ENCODE results near the gene CCNY. TPM values are rescaled to one million over a fixed set of nuclear protein-coding genes. Genes with fewer than 3 reads are reported as not detected.
"Not testable (repeated sequence)": the region's sequence is repeated elsewhere in the genome, so short reads cannot be mapped to it uniquely, and the experiment has no call there.

Gene CCNY
- total RNA-seq, 2 experiments from 2014 or later: 31.2 to 32.1 TPM

DNA sequence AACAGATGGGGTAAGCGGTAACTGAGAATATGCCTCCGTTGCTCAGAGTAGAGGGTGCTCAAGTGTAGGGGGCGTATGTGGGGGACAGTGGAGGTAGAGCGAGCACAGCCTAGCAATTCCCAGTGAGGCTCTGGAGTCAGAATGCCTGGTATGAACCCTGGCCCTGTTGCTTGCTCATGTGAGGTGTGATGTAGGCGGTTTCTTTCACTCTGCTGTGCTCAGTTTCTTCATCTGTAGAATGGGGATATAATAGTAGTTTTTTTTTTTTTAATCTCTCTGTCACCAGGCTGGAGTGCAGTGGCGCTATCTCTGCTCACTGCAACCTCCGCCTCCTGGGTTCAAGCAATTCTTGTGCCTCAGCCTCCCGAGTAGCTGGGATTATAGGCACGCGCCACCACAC, 82.3 kb downstream of the CCNY start:
- H3K27ac Mint-ChIP-seq; DNase-seq; H3K4me3 Mint-ChIP-seq; intact Hi-C loops (cut with micrococcal nuclease); H3K36me3 Mint-ChIP-seq (ENCODE audit: low read depth); CTCF ChIA-PET; H3K9me3 Mint-ChIP-seq; H3K27me3 Mint-ChIP-seq (ENCODE audit: low read depth): not testable (repeated sequence)
- peaks cover 48% of the 10 kb centered on the region for H3K4me1 Mint-ChIP-seq (ENCODE audit: low read depth)

DNA sequence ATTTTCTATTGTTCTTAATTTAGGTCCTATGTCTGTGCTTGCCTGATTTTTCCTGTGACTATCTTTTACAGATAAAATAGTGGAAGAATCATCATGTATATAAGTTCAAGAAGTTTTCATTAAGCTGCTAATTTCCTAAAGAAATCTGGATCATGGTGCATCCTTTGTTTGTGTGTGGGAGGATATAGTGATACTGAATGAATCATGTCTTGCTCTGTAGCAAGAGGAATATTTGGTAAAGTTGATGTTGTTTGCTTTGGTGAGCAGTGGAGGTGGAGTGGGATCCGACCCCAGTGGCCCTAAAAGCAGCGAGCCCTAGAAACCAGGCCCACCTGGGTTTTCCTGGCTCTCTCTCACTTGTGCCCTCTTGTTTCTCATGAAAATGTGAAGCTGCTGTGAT, 83.7 kb downstream of the CCNY start:
- Mint-ChIP-seq H3K27ac (no peak overlapping the region), H3K4me1 (ENCODE audit: low read depth) (peaks cover 51% of the 10 kb centered on the region), H3K4me3 (no peak overlapping the region), H3K9me3 (no peaks in the 10 kb centered on the region), H3K36me3 (ENCODE audit: low read depth) (no peaks in the 10 kb centered on the region), H3K27me3 (ENCODE audit: low read depth) (no peaks in the 10 kb centered on the region)
- intact Hi-C loops (cut with micrococcal nuclease): no loop called here
- CTCF ChIA-PET: interaction anchor here (0.6 kb wide), 1 partner anchor 17 kb away, joined by 3 read pairs; no protein-coding TSS in a partner anchor
- no peak for DNase-seq

DNA sequence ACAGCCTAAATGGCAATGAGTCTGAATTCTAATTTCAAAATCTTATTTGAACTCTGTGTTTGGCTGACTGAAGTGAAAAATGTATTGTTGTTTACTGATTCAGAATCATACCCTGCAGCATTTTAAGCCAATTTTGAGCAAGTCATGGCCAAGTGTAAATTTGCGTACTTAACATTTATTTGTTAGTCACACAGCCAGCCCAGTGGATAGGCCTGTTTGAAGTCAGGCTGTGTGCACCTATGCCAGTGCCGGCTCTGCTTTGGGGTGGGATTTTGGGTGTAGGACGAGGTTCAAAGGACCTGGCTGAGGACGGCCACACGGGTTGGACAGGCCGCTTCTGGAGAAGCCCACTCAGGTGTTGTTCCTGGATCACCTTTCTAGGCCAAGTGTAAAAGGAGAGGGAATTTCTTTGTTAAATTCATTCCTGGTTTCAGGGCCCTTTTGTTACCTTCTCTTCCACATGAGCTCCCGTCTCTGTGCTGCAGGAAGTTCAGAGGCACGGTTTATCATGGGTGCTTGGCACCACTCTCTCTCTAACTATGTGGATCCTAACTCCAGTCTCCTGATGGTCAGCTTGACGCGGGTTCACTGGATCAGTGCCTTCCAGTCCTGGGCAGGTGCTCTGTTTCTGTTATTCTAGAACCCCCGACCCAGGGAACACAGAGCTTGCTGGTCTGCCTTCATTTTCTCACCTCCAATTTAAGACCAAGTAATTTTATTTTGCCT, 84.7 kb downstream of the CCNY start:
- CTCF ChIA-PET: interaction anchor here (0.6 to 0.8 kb wide), 2 partner anchors 9 to 18 kb away, joined by 3 read pairs; no protein-coding TSS in a partner anchor
- Mint-ChIP-seq H3K9me3 (no peaks in the 10 kb centered on the region), H3K4me3 (no peak overlapping the region), H3K27me3 (ENCODE audit: low read depth) (no peaks in the 10 kb centered on the region), H3K27ac (no peak overlapping the region), H3K36me3 (ENCODE audit: low read depth) (no peaks in the 10 kb centered on the region), H3K4me1 (ENCODE audit: low read depth) (peaks cover 59% of the 10 kb centered on the region)
- intact Hi-C loops (cut with micrococcal nuclease): no loop called here
- DNase-seq: no peak

DNA sequence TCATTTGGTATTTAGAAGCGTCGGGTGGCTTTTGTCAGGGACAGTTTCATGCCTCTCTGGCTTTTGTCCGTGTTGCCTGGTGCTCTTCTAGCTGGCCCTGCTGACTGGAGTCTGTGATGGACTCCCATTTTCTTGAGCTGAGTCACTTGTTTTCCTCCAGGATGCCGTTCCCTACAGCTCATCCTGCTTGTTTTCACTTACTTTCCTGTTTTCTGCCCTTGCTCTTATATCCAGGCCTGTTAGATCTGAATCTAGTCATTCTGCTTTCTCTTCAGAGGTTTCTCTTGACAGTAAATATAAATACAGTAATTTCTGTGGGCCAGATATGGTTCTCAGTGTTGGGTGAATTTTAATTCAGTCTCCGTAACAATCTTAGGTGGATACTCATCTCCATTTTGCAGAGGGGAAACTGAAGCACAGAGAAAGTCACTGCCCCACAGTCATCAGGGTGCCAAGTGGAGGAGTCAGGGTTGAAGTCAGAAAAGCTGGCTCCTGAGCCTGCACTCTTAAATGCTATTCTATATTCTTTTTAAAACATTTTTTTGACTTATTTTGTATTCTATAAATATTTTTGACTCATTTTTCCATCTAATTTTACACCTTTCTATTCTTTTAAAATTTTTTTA, 85.4 kb downstream of the CCNY start:
- intact Hi-C loops (cut with micrococcal nuclease): no loop called here
- Mint-ChIP-seq H3K36me3 (ENCODE audit: low read depth) (no peaks in the 10 kb centered on the region), H3K27me3 (ENCODE audit: low read depth) (no peaks in the 10 kb centered on the region), H3K4me1 (ENCODE audit: low read depth) (peaks cover 63% of the 10 kb centered on the region), H3K4me3 (no peak overlapping the region), H3K27ac (no peak overlapping the region), H3K9me3 (no peaks in the 10 kb centered on the region)
- DNase-seq: no peak
- CTCF ChIA-PET: interaction anchor here (0.8 kb wide), 1 partner anchor 9 kb away, joined by 3 read pairs; no protein-coding TSS in a partner anchor

DNA sequence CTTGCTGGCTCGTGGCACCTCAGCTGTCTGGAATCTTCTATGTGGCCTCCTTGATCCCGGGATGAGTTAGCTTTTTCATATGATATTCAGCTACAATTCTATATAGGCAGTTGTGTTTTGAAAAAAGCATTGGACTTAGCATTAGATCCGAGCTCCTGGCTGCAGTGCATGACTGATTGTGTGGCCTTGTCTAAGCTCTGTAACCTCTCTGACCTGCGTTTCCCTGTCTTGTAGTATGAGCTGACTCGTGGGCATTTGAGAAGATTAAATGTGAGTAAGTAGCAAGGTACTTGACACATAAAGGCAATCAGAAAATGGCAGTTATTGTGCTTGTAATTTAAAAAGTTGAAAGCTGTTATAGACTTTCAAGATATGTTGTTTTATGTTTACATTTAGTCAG, 85.9 kb downstream of the CCNY start:
- no peak for DNase-seq
- H3K27ac Mint-ChIP-seq: no peak overlapping the region
- CTCF ChIA-PET: no interaction called here
- intact Hi-C loops (cut with micrococcal nuclease): no loop called here
- no peaks in the 10 kb centered on the region for H3K36me3 Mint-ChIP-seq (ENCODE audit: low read depth)
- H3K4me1 Mint-ChIP-seq (ENCODE audit: low read depth): peaks cover 66% of the 10 kb centered on the region
- no peaks in the 10 kb centered on the region for H3K9me3 Mint-ChIP-seq
- no peaks in the 10 kb centered on the region for H3K27me3 Mint-ChIP-seq (ENCODE audit: low read depth)
- H3K4me3 Mint-ChIP-seq: no peak overlapping the region

DNA sequence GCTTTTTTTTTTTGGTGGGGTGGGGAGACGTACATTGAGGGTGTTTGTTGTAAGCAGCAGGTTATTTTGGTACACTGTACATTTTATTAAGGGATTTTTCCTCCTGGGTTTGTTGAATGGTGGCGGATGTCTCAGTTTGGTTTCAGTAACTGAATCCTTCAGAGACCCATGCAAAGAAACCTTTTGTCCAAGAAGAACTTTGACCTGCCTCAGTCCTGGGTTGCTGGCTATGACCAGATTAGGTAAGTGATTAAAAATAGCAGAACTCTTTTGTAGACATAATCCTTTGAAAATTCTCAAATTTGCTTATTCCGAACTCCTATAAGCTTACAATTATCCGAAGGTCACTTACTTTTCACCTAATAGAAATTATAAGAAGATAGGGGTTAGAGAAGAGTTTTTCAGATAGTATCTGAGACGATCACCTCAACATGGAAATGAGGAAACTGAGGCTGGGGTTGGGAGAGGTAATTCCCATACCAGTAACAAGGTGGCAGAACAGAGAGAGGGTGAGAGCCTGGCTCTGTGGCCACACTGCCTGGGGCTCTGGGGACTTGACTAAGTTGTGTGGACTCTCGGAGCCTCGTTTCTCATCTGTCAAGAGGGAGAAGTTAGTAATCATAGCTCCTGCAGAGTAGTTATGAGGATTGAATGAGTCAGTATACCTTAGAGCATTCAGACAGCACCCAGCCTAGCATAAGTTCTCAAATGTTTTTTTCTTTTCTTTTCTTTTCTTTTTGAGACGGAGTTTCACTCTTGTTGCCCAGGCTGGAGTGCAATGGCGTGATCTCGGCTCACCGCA, 87.4 kb downstream of the CCNY start:
- no peak for DNase-seq
- peaks cover 5% of the 10 kb centered on the region for H3K36me3 Mint-ChIP-seq (ENCODE audit: low read depth)
- CTCF ChIA-PET: no interaction called here

DNA sequence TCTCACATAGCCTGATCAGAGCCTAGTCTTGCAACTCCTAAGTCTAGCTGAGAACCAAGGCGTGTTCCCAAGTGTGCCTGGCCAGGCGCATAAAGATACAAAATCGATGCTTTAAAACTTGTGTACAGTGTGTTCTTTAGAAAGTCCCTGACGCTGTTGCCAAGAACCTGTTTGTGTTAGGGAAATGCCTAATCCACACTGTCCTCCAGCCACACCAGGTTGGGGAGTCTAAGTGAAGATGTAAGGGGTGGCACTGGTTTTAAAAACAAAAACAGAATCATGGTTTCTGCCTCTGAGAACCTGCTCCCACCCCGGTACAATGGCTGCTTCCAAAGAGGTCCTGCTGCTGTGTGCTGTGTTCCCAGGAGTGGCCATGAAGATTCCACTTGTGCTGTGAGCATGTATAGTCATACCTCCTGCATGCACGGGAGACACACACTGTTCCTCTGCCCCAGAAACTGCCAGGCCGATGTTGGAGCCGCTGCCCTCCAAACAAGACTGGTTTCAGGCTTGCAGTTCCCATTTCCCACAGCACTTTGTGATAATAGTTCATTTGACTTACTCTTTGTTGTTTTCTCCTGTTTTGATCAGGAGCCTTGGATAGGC, 88.5 kb downstream of the CCNY start:
- H3K9me3 Mint-ChIP-seq: no peaks in the 10 kb centered on the region
- no peak overlapping the region for H3K27ac Mint-ChIP-seq
- no peak for DNase-seq
- intact Hi-C loops (cut with micrococcal nuclease): no loop called here
- H3K27me3 Mint-ChIP-seq (ENCODE audit: low read depth): no peaks in the 10 kb centered on the region
- peaks cover 5% of the 10 kb centered on the region for H3K36me3 Mint-ChIP-seq (ENCODE audit: low read depth)
- peaks cover 61% of the 10 kb centered on the region for H3K4me1 Mint-ChIP-seq (ENCODE audit: low read depth)
- CTCF ChIA-PET: no interaction called here
- H3K4me3 Mint-ChIP-seq: no peak overlapping the region

More for the DNA sequence above, 87.4 kb downstream of the CCNY start:
- intact Hi-C loops (cut with micrococcal nuclease): no loop called here
- Mint-ChIP-seq H3K4me3 (no peak overlapping the region), H3K9me3 (no peaks in the 10 kb centered on the region), H3K4me1 (ENCODE audit: low read depth) (peaks cover 67% of the 10 kb centered on the region), H3K27ac (no peak overlapping the region), H3K27me3 (ENCODE audit: low read depth) (no peaks in the 10 kb centered on the region)

DNA sequence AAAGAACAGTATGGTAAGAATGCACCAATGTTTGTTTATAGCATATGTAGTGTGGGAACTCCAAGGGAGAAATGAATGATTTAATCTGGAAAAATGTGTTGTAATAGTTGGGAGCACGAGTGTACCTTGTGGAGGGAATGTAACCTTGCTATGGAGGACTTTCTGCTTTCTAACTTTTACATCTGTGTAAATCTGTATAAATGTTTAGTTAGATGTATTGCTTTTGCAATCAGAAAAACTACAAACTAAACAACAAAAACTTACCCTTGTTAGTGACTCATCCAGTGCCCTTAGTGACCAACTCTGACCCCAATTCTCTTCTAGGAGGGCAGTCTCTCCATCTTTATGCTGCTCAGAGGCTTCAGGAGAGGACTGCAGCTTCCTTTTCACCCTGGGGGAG, 89.3 kb downstream of the CCNY start:
- CTCF ChIA-PET: no interaction called here
- no peak overlapping the region for H3K4me3 Mint-ChIP-seq
- DNase-seq: no peak
- H3K36me3 Mint-ChIP-seq (ENCODE audit: low read depth): peaks cover 5% of the 10 kb centered on the region
- peaks cover 55% of the 10 kb centered on the region for H3K4me1 Mint-ChIP-seq (ENCODE audit: low read depth)
- H3K9me3 Mint-ChIP-seq: no peaks in the 10 kb centered on the region
- intact Hi-C loops (cut with micrococcal nuclease): no loop called here
- H3K27me3 Mint-ChIP-seq (ENCODE audit: low read depth): no peaks in the 10 kb centered on the region
- H3K27ac Mint-ChIP-seq: no peak overlapping the region

DNA sequence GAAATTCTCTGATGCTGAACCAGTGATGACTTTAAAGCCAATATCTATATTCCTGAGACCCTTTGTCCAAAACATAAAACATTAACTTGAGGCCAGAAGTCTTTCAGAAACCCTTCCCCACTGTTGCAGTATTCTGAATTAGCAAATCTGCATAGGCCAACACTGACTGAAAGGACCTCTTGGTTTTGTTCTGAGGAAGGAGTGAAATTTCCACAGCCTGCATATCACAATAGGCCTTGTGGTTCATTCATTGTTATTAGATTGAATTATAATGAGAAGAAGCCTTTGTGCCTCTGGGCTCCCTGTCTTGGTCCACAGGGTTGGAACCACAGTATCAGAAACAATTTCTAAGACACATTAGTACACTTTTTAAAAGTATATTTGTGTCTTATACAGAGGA, 90.3 kb downstream of the CCNY start:
- CTCF ChIA-PET: no interaction called here
- Mint-ChIP-seq H3K36me3 (ENCODE audit: low read depth) (peaks cover 5% of the 10 kb centered on the region), H3K27ac (no peak overlapping the region), H3K4me3 (no peak overlapping the region), H3K27me3 (ENCODE audit: low read depth) (no peaks in the 10 kb centered on the region), H3K4me1 (ENCODE audit: low read depth) (peaks cover 49% of the 10 kb centered on the region), H3K9me3 (no peaks in the 10 kb centered on the region)
- intact Hi-C loops (cut with micrococcal nuclease): no loop called here
- no peak for DNase-seq

DNA sequence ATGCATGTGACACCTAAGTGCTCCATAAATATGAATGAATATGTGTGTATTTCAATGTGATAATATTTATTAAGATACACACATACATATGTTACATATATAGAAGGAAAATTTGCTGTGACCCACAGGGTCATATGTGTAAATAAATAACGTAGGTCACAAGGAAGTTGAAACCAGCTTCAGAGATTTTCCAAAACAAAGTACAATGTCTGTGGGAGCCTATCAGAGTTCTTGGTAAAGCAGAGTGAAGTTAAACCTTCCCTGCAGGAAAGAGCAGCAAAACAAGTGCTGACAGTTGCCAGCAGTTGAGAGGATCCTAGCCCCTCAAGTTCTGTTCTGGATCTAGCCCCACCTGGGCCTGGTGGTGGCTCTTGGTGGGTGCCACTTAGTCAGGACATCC, 91.2 kb downstream of the CCNY start:
- Mint-ChIP-seq H3K36me3 (ENCODE audit: low read depth) (peaks cover 7% of the 10 kb centered on the region), H3K27me3 (ENCODE audit: low read depth) (no peaks in the 10 kb centered on the region), H3K27ac (no peak overlapping the region), H3K4me3 (no peak overlapping the region), H3K4me1 (ENCODE audit: low read depth) (peaks cover 50% of the 10 kb centered on the region), H3K9me3 (no peaks in the 10 kb centered on the region)
- CTCF ChIA-PET: no interaction called here
- intact Hi-C loops (cut with micrococcal nuclease): no loop called here
- DNase-seq: no peak

DNA sequence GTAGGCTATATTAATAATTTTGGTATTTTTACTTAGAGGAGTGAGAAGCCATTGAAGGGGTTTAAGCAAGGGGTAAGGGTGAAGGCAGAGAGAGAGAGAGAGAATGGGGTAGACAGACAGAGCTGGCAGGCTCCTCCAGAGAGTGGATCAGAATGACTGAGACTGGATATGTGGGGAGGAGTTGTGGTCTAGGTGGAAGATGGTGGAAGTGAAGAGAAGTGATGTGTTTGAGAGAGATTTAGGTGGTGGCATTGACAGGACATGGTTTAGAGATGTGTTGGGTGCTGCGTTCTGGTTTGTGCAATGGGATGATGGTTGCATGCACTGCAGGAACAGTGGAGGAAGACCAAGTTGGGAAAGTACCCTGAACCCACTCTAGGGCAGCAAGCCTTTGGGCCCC, 92.2 kb downstream of the CCNY start:
- intact Hi-C loops (cut with micrococcal nuclease): no loop called here
- CTCF ChIA-PET: no interaction called here
- DNase-seq: no peak
- peaks cover 7% of the 10 kb centered on the region for H3K36me3 Mint-ChIP-seq (ENCODE audit: low read depth)
- no peak overlapping the region for H3K27ac Mint-ChIP-seq
- H3K4me3 Mint-ChIP-seq: no peak overlapping the region
- peaks cover 49% of the 10 kb centered on the region for H3K4me1 Mint-ChIP-seq (ENCODE audit: low read depth)
- no peaks in the 10 kb centered on the region for H3K9me3 Mint-ChIP-seq
- no peaks in the 10 kb centered on the region for H3K27me3 Mint-ChIP-seq (ENCODE audit: low read depth)

DNA sequence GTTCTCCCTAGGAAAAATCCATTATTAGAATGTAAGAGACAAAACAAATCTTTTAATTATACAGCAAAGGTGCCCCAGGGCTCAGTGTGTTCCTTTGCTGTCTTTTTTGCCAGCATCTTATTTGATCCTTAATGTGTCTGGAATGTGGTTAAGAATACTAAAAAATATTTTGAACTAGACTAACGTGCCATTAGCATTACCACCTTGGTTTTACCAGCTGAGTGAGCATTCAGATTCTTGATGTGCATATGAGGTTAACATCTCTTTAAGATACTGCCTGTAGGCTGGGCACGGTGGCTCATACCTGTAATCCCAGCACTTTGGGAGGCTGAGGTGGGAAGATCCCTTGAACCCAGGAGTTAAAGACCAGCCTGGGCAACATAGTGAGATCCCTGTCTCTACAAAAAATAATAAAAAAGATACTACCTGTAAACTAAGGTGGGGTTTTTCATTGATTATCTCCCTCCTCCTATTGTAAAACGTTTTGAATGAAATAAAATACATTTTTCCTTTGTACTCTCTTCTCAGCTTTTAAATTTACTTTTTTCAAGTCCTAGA, 96.6 kb downstream of the CCNY start:
- H3K27me3 Mint-ChIP-seq (ENCODE audit: low read depth): no peaks in the 10 kb centered on the region

More for the DNA sequence above, 96.6 kb downstream of the CCNY start:
- Mint-ChIP-seq H3K9me3 (peaks cover 9% of the 10 kb centered on the region), H3K4me1 (ENCODE audit: low read depth) (peaks cover 45% of the 10 kb centered on the region), H3K36me3 (ENCODE audit: low read depth) (peaks cover 30% of the 10 kb centered on the region), H3K4me3 (no peak overlapping the region), H3K27ac (no peak overlapping the region)
- intact Hi-C loops (cut with micrococcal nuclease): no loop called here
- no peak for DNase-seq
- CTCF ChIA-PET: no interaction called here
